Bone marrow (tissue), 2 donors: ENCODE measurements around the gene NTNG1.

Source experiments
- DNase-seq, 2 donors: peaks; one replicate each; lab custom pipeline; 2025; lab: John Stamatoyannopoulos, UW

The NTNG1 gene

DNA sequence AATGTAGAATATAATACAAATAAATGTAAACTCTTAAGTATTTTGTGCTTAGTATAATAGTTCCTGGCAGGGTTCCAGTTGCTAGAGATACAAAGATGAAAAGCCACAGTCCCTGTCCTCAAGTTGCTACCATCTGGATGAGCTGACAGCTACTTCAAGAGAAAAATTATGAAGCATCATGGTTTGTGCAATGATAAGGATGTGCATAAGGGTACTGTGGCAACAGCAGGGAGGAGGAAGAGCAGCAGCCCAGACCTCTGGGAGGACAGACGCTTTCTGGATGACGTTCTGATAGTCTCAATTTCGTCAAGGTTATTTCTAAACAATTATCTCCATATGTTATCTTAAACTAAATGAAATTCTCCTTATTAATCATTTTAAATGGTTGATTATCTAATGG, 198.9 kb downstream of the NTNG1 start:
- no peak for DNase-seq

DNA sequence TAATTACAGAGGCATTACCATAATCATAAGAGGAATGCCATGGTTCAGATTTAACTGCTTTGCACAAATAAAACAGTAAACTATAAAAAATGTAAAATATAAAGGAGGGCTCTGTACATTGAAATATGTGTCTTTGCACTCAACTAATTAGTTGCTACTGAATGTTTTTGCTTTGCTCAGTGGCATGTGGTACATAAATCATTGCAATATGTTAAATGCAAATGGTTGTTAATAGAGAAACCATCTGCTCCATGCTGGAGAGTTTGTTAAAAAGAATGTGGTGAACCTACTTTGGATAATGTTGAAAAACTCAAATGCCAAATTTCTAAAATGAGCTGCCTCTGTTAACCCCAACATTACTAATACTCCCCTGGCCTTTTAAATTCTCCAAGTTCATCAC, 201.5 kb downstream of the NTNG1 start:
- no peak for DNase-seq

DNA sequence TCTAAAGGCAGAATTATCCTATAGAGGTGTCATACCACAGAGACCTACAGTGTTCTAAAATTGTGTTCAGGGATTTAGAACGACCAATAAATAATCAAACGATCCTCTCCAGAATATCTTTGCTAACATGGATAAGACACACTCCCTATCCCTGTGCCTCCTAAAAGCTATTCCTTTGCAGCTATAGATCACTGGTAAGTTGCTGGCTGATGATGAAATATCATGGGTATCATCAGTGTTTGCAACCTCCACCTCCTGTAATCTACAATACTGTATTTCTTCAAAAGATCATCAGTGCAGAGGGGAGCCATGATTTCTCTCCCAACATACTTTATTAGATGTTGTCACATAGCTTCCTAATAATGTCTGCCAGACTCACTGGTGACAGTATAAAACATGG, 201.9 kb downstream of the NTNG1 start:
- DNase-seq = no peak

DNA sequence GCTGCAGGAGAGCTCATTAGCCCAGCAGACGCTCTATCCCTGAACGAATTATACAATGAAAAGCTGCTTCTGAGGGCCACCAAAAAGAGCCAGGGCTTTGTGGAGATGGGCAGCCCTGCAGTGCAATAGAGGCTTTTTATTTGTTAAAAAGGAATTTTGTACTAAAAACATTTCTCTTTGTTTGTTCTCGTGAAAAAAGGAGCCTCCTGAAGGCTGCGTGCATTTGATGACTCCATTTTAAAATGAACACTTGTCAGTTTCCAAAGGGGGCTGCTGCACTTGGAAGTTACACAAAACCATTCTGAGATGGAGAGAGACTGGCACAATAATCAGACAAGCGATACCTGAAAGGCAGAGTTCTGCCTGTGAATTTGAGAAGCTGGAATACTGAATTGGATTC, 202.8 kb downstream of the NTNG1 start:
- no peak for DNase-seq

DNA sequence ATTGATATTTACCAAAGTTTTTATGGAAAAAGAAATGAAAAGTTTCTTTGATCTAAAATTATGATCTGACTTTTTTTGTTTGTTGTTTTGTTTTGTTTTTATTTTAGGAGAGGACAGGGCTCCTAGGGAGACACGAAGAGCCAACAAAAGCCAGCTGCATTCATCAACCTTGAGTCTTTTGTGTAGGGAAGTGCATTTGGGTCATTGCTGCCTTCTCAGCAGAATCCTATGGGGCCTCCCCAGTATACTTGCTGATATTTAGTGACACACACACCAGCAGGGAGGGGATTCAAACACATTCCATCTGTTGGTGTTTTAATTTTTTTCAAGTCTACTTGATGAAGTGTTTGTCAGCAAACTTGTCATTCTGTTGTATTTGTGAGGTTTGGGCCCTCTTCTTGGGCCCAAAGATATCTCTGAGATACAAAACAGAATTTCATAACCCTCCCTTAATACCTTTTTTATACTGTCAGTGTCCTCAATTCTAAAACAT, 203.5 kb downstream of the NTNG1 start:
- DNase-seq = no peak

DNA sequence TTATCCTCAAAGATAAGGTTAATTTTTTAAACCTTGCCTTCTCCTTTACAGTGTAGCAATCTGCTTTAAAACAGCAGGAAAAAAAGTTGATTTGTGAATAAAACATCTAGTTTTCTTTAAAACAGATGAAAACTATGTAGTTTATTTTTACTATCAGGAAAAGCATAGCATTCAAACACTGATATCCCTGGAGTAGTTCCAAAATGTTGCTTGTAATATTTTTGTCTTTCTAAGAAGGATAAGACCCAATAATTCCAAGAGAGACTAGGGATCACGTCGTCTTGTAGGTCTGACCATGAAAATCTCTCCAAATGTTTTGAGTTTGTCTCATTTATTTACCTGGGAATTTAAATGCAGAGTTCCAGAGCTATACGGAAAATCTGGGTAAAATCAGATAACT, 204.0 kb downstream of the NTNG1 start:
- no peak for DNase-seq

DNA sequence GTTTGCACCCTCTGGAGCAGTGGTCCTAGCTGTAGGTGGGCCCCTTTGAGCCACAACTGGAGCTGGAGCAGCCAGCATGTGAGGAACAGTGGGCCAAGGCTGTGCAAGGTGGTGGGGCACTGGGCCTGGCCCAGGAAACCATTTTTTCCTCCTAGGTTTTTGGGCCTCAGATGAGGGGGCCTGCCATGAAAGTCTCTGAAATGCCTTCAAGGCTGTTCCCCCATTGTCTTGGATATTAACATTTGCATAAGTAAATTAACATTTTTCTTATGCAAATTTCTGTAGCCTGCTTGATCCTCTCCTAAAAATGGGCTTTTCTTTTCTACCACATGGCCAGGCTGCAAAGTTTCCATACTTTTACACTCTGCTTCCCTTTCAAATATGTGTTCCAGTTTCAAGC, 212.0 kb downstream of the NTNG1 start:
- no peak for DNase-seq

DNA sequence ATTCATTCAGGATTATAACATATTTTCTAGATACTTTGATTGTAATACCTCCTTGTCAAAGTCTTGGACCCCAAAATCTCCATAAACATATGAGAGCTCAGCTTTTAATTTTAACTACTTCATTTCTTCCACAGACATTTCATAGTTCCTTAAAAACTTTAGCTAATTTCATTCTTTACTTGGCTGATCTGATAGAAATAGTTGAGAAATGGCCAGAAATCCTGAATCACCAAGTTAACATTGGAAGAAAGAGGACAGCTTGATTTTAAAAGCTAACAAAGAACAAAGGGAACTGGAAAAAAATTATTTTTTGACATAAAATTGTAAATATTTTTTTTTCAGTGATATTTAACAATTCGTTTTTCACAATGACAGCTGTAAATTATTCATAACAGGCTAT, 216.5 kb downstream of the NTNG1 start:
- no peak for DNase-seq

DNA sequence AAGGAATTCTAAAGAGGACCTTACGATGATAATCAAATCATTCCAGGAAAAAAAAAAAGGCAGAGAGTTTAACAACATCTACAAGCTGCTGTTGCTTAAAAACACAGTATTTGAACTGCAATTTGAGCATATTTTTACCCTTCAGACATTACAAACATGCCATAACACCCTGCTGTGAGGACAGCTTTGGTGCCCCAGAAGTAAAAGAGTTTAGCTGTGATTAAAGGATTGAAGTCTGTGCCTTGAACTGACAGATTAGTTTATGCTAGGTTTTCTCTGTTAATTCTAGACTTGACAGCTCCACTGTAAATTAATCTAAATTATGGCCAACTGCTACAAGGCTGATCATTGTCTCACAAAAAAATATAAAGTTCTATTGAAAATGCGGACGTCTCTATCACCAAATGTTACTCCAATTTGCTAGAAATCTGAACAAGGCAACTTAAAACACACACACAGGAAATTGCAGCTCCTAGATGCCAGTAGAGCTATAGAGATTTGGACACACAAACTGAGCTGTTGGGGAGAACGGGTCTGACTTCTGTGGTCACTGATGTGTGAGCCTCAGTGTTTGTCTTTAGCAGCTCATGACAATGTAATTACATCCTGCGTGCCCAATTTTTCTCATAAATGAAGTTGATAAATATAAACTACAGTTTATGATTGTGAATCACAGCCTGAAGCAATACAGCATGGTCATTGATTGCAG, 217.9 kb downstream of the NTNG1 start:
- DNase-seq = no peak

DNA sequence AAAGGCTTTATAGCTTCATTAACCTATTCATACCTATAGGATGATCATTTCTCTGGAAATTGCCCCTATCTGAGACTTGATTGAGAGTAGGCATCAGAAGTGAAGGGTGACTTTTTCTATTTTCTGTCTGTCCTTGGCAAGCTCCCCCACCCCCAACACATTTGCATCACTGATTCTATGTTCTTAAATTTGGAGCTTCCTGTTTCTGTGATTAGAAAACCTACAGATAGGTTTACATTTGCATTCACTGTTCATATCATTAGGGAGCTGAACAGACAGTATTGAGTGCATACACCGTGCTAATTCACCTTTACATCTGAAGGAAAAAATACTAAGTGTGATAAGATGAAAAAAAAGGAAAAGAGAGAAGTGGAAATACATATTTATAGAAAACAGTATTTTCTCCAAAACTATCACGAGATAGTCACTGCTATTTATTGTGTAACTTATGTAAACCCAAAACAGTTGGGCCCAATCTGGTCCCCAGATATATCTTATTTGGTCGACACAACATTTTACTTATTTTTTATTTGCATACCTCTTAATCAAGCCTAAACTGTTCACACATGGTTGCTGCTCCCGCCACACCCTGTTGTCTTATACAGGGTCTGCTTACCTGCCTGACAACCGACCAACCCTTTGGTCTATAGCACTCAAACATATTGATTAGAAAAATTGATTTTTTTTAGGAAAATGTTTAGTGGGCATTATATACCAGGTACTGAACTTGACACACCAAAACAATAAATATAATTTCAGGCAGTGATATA, 218.8 kb downstream of the NTNG1 start:
- DNase-seq = no peak

DNA sequence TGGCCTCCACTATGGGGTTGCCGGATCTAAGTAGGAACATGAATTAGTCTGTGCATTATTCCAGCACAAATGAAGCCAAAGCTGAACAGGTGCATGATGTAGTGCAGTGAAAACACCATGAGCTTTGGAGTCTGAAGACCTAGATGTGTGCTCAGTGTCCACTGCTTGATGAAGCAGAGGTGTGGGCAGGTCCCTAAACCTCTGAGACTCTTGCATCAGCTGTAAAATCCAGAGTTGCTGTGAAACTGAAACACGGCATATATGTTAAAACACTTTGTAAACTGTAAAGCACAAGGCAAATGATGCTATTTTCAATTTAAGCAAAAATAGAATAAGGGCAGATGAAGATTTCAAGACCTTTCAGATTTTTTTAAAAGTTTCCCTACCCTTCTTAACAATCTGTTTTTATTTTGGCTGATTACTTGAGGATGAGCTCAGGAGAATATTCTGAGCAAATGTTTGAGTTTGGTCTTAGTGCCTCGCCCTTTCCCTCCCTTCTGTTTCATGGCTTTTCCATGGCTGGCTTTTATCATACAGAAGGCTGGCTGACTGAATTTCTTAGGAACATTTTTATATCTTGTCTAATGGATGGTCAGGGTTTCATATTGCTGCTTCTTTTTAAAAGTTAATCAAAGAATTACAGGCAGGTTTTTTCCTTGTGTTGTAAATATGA, 221.8 kb downstream of the NTNG1 start:
- DNase-seq = no peak

DNA sequence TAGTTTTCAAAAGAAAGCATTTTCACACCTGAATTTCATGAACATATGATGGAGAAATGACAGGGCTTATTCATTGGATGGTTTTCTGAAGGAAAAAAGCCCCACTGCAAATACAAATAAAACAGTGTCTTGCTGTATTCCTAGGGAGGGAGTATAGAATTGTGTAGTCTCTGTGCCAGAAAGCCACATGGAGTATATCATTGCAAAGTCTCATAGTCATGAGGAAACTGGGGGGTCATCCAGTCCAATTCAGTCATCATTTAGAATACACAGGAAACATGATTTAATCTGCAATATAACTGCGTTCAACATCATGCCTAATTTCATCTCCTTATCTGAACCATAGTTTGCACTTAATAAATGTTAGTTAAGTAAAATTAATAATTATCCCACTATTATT, 222.3 kb downstream of the NTNG1 start:
- DNase-seq = no peak

DNA sequence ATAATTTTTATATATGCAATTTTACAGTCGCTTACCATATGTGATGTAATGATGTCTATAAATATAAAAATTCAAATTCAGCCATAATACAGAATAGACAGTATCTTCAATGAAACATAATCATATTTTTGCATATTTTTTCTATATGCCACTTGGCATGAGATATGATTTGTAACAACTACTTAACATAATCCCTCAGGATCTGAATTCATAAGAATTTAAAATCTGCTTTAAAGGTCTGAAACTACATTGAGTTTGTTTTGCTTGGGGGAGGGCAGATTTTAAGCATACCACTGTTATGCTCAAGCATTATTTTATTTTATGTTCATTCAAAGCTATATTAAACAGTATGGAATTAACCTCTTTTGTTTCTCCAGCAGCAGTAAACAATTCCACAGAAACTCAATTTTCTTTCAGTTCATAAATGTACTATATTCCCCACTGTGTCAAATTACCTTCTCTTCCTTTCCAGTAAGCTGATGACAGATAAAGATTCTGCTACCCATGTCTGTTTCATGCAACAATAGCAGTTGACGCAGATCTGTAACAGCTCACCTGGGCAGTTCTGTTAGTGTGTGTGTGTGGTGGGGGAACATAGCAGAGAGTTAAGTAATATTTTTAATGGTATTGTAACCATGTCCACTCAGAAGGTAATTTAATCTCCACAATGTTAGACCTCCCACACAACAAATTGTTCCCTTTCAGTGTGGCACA, 224.8 kb downstream of the NTNG1 start:
- no peak for DNase-seq

DNA sequence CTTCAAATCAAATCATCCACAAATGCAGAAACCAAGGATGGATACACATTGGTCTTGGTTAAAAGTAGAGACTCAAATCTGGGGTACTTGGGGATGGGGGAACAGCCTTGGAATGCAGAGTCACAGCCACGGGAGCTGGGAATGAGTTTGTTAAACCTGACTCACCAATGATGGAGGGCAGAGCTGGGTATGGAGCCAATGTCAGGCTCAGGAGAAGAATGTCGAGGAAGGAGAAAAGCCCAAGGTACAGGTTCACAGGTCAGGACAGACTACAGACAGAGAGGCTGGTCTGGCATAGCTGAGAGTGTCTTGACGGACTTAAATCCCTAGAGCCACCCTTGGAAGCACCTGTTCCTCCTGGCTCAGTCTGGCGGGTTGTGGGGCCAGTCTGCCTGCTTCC, 237.6 kb downstream of the NTNG1 start:
- DNase-seq = no peak

DNA sequence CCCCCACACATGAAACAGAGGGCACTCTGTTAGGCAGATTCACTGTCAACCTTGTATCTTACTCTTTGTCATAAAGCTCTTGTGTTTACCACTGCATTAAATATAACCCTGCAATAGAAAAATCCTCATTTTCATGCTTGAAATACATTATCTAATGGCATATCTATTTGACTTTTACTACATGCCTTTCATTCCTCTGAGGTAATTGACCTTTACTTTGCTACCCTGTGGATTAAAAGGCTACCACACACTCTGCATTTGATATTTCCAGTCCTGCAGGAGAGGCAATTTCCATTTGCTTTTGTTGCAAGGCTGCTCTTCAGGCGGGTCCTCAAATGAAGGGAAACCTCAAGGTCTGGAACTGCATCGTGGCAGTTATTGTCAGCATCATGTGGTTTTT, 238.0 kb downstream of the NTNG1 start:
- no peak for DNase-seq

DNA sequence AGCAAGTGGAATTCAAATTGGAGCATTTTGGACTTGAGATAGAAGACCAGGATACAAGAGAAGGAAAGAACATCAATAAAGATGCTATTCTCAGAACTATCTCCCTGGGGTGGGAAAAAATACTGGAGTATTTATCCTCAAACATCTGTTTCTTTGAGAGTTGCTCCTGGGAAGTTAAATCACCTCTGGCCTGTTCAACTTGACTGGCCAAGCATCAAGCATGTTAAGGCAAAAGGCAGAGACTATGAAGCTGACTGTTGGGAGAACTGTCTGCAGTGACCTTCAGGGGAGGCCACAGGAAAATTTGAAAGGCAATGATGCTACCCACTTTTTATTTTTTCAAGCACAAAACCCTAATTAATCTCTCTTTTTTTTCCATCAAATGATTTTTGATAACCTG, 239.0 kb downstream of the NTNG1 start:
- DNase-seq = no peak

DNA sequence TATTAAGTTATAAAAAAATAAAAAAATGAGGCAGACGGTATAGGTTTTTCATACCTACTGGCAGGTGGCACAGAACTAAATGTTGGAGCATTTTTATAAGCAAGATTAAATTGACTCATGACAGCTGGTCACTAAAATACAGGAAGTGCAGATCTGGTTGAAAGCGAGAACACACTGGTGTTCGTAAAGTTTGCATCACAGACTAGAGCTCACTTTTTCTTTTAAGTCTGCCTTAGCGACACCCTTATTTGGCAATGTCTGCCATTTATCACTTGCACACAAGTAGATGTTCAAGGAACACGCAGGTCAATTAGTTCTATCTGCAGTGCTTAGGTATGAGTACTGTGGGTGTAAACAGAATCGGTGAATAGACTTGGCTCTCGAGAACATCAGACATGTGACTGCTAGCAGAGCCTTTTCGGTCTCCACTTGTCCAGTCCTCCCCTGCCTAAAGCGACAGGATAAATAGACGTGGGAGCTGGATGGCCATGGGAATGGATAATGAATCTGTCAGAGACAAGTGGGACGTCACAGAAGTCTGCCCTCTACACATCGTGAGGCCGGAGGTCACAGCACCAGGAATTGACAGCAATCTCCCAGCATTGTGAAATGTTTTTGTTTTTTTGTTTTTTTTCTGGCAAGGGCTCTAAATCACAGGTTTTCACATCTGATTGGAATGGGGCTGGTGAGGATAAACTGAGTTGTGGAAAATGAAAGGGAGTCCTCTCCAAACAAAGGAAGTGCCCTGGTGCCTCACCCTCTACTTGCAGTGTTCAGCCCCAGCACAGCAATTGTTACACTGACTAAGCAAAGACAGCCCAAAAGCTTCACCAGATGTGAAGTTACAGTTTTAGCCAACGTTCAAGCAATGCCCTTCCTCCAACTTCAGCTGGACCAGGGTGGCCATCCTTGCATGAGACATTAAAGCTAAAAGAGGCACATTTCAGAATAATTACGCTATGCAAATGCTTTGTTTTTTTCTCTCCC, 248.9 kb downstream of the NTNG1 start:
- no peak for DNase-seq

DNA sequence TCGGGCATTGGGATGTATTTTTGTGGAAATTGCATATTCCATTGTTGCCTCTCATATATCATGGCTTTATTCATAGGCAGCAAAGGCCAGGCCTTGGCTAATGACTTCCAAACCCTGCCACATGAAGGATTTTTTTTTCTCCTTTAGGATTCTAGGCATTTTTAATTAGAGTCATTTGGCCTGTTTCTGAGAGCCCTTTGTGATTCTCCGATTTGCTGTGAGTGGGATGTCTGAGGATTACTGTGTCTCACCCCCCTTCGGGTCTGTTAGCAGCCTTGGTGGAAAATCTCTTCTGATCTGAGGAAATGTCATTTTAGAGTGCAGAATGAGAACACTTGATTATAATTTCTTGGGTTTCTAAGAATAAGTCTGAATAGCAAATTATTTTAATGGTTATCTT, 253.5 kb downstream of the NTNG1 start:
- no peak for DNase-seq

DNA sequence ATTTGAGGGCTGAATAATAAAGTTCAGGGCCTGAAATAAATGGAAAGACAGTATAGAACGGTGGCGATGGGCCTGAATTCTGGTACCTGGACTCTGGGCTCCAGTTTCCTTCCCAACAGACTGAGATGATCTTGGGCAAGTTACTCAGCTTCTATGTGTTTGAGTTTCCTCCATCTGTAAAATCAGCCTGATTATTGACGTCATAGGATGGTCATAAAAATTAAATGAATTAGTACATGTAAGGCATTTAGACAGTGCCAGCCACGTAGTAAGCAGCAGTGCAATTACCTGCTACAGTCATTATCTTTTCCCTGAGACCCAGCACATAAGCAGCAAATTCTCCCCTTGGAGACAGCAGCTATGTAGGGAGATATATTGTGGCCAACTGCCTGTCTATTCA, 260.9 kb downstream of the NTNG1 start:
- DNase-seq = no peak

DNA sequence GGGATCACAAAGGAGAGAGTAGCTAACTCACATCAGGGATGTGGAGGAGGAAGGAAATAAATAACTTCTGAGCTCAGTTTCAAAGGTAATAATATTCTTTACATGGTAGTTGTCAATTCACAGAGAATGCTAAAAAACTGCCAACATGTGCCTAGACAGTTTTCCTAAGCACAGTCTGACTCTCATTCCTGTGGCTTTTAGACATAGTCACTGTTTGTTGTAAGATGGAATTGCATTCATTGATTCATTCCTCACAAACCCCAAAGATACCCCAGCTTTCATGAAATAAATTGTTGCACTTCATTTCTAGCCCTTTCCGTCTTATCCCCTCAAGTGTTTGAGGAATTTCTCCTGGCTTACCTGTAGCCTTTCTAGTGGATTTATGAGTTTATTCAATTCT, 263.9 kb downstream of the NTNG1 start:
- DNase-seq = no peak

DNA sequence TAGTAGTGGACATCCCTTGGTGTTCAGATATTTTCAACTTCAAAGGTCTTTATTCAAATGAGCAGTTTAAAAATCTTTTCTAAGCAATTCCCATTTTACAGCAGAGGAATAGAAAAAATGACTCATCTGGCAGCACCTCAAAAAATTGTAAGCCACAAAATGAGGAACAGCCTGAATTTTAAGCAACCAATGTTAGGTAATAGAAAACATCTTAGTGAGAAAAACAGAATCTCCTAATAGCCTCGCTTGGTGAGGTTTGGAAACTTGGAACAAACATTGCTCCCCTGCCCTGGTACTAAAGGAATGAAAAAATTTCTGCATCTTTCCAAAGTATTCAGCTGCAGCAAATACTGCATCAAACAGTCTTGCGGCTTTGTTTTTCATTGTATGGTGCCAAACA, 264.4 kb downstream of the NTNG1 start:
- DNase-seq = peak in 1 of 2 donors; percentile 6
